Vagina (tissue), 2 donors: ENCODE measurements around the gene SPATA33.

Source experiments
- POLR2A ChIP-seq, 2 donors: fragments of 450-650 bp; IDR thresholded peaks; one replicate each; pipeline ENCODE4 v1.6.1; 2017; ENCODE audit warnings: antibody characterized with exemption in 2 of 2, mild to moderate bottlenecking in 2 of 2, moderate library complexity in 2 of 2
- TF ChIP-seq, protein P1 (sequence below), 3 experiments: fragments of 450-650 bp in 2 of 3; fragments of 200-600 bp in 1 of 3; sonication (generic) in 1 of 3; IDR thresholded peaks; one replicate each; pipeline ENCODE4 v1.5.1; 2017 to 2019; ENCODE audit warnings: antibody characterized with exemption in 3 of 3, mild to moderate bottlenecking in 2 of 3, moderate library complexity in 2 of 3

DNA sequence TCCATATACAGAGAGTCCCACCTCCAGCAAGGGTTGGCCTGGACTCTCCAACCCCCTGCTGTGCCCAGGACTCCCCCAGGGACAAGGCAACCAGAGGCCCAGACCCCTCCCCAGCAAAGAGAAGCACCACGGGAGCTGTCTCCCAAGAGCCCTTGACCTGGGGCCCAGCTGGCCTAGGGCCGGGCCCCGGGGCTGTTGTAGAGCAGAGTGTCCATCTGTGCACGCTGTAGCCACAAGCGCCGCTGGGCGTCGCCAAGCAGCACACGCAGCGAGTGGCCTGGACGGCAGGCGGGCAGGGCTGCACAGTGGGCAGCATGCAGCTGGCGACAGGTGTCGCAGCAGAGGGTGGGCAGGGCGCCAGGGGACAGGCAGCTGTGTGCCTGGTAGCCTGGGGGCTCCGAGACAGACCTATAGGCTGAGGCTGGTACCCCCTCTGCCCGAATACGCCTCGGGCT lies 39.6 kb downstream of the SPATA33 start:
- TF ChIP-seq POLR2A (IDR thresholded peaks at IDR 0.05): no peak
- TF ChIP-seq, protein P1, sequence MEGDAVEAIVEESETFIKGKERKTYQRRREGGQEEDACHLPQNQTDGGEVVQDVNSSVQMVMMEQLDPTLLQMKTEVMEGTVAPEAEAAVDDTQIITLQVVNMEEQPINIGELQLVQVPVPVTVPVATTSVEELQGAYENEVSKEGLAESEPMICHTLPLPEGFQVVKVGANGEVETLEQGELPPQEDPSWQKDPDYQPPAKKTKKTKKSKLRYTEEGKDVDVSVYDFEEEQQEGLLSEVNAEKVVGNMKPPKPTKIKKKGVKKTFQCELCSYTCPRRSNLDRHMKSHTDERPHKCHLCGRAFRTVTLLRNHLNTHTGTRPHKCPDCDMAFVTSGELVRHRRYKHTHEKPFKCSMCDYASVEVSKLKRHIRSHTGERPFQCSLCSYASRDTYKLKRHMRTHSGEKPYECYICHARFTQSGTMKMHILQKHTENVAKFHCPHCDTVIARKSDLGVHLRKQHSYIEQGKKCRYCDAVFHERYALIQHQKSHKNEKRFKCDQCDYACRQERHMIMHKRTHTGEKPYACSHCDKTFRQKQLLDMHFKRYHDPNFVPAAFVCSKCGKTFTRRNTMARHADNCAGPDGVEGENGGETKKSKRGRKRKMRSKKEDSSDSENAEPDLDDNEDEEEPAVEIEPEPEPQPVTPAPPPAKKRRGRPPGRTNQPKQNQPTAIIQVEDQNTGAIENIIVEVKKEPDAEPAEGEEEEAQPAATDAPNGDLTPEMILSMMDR (IDR thresholded peaks at IDR 0.05): no peak
